HUES48 (cell line): ENCODE data around the gene TRIM29.

ENCODE experiments used
- H3K27ac ChIP-seq: one replicate; pipeline ENCODE4 v1.7.0; 2013; ENCODE audit warnings: low read depth, low read length, inconsistent platforms
- H3K27me3 ChIP-seq: 2 replicates; pipeline ENCODE4 v1.6.1; 2013; ENCODE audit warnings: mild to moderate bottlenecking, low read length; ENCODE audit not compliant: control insufficient read depth, insufficient read depth
- H3K36me3 ChIP-seq: 2 replicates; pipeline ENCODE4 v1.6.1; 2013; ENCODE audit warnings: low read length; ENCODE audit not compliant: control insufficient read depth, insufficient read depth
- H3K4me1 ChIP-seq: 2 replicates; pipeline ENCODE4 v1.6.1; 2013; ENCODE audit warnings: mild to moderate bottlenecking, low read length; ENCODE audit not compliant: control insufficient read depth, insufficient read depth
- H3K4me3 ChIP-seq: 2 replicates; pipeline ENCODE4 v1.5.1; 2013; ENCODE audit warnings: mild to moderate bottlenecking, low read depth, low read length
- H3K9ac ChIP-seq: 2 replicates; pipeline ENCODE4 v1.6.1; 2013; ENCODE audit warnings: mild to moderate bottlenecking, low read depth, low read length, moderate library complexity
- H3K9me3 ChIP-seq: 2 replicates; pipeline ENCODE4 v1.6.1; 2013; ENCODE audit warnings: low read length; ENCODE audit not compliant: control insufficient read depth, insufficient read depth

TRIM29 gene

GRCh38 chr11:120137611-120138521, at the start of gene TRIM29:
Gene TRIM29 (minus strand): TSS chr11:120138113. CDS start chr11:120138031, 82 bp downstream.
- no peaks in the 10 kb centered on the region for H3K36me3 ChIP-seq
- H3K27ac ChIP-seq: no peak within 1 kb of the TSS
- no peak within 1 kb of the TSS for H3K9ac ChIP-seq
- no peaks in the 10 kb centered on the region for H3K4me1 ChIP-seq
- H3K27me3 ChIP-seq: no peaks in the 10 kb centered on the region; the same call in 1 of the 2 replicates
- H3K4me3 ChIP-seq: no peak within 1 kb of the TSS
- no peaks in the 10 kb centered on the region for H3K9me3 ChIP-seq

- Histone ChIP-seq H3K36me3 (no peaks in the 10 kb centered on the region), H3K4me3 (no peak overlapping the region), H3K27me3 (peaks cover 20% of the 10 kb centered on the region), H3K27ac (no peak overlapping the region), H3K4me1 (peaks cover 10% of the 10 kb centered on the region), H3K9ac (no peak overlapping the region), H3K9me3 (no peaks in the 10 kb centered on the region)
These were observed 49.1 kb upstream of the TRIM29 start for GRCh38 chr11:120186774-120187591.

GRCh38 chr11:120186456-120186773, 48.5 kb upstream of the TRIM29 start:
- peaks cover 10% of the 10 kb centered on the region for H3K4me1 ChIP-seq
- H3K4me3 ChIP-seq: no peak overlapping the region
- H3K9me3 ChIP-seq: no peaks in the 10 kb centered on the region
- no peaks in the 10 kb centered on the region for H3K36me3 ChIP-seq
- no peak overlapping the region for H3K27ac ChIP-seq
- no peak overlapping the region for H3K9ac ChIP-seq
- peaks cover 25% of the 10 kb centered on the region for H3K27me3 ChIP-seq

GRCh38 chr11:120185706-120186455, 48.0 kb upstream of the TRIM29 start:
- H3K4me3 ChIP-seq: no peak overlapping the region
- no peaks in the 10 kb centered on the region for H3K36me3 ChIP-seq
- peaks cover 25% of the 10 kb centered on the region for H3K27me3 ChIP-seq
- H3K9ac ChIP-seq: no peak overlapping the region
- no peaks in the 10 kb centered on the region for H3K9me3 ChIP-seq
- peaks cover 12% of the 10 kb centered on the region for H3K4me1 ChIP-seq
- H3K27ac ChIP-seq: no peak overlapping the region

GRCh38 chr11:120184946-120185705, 47.2 kb upstream of the TRIM29 start:
- Histone ChIP-seq H3K36me3 (no peaks in the 10 kb centered on the region), H3K4me3 (no peak overlapping the region), H3K9me3 (no peaks in the 10 kb centered on the region), H3K9ac (no peak overlapping the region), H3K27me3 (peaks cover 25% of the 10 kb centered on the region), H3K27ac (no peak overlapping the region), H3K4me1 (peaks cover 13% of the 10 kb centered on the region)

GRCh38 chr11:120184371-120184945, 46.5 kb upstream of the TRIM29 start:
- Histone ChIP-seq H3K4me1 (peaks cover 13% of the 10 kb centered on the region), H3K36me3 (no peaks in the 10 kb centered on the region), H3K4me3 (no peak overlapping the region), H3K9ac (no peak overlapping the region), H3K27me3 (peaks cover 25% of the 10 kb centered on the region), H3K9me3 (no peaks in the 10 kb centered on the region), H3K27ac (no peak overlapping the region)

- peaks cover 25% of the 10 kb centered on the region for H3K27me3 ChIP-seq
- H3K4me3 ChIP-seq: no peak overlapping the region
- no peaks in the 10 kb centered on the region for H3K9me3 ChIP-seq
- H3K9ac ChIP-seq: no peak overlapping the region
- no peak overlapping the region for H3K27ac ChIP-seq
- peaks cover 13% of the 10 kb centered on the region for H3K4me1 ChIP-seq
- H3K36me3 ChIP-seq: no peaks in the 10 kb centered on the region
These were observed 45.8 kb upstream of the TRIM29 start for GRCh38 chr11:120183701-120184141.

- no peaks in the 10 kb centered on the region for H3K36me3 ChIP-seq
- H3K9ac ChIP-seq: no peak overlapping the region
- no peaks in the 10 kb centered on the region for H3K9me3 ChIP-seq
- peaks cover 11% of the 10 kb centered on the region for H3K4me1 ChIP-seq
- H3K4me3 ChIP-seq: no peak overlapping the region
- H3K27ac ChIP-seq: no peak overlapping the region
- H3K27me3 ChIP-seq: peaks cover 32% of the 10 kb centered on the region
These were observed 45.0 kb upstream of the TRIM29 start for GRCh38 chr11:120182790-120183491.

- Histone ChIP-seq H3K36me3 (no peaks in the 10 kb centered on the region), H3K9me3 (no peaks in the 10 kb centered on the region), H3K9ac (no peak overlapping the region), H3K27ac (no peak overlapping the region), H3K4me3 (no peak overlapping the region), H3K4me1 (peaks cover 6% of the 10 kb centered on the region; the same call in 1 of the 2 replicates), H3K27me3 (peaks cover 36% of the 10 kb centered on the region)
These were observed 44.5 kb upstream of the TRIM29 start for GRCh38 chr11:120182372-120182771.
